Body of pancreas (tissue), 4 donors: ENCODE measurements around the gene ANKRD33B. TPM values are rescaled to one million over a fixed set of nuclear protein-coding genes. Genes with fewer than 3 reads are reported as not detected.

ENCODE experiments used
- ATAC-seq: fragments of 150-250 bp; one replicate; pipeline ENCODE4 v1.9.1; 2016
- DNase-seq, 4 donors: peaks; one replicate each; pipeline ENCODE4 v3.0.0-alpha.2; 2019
- H3K27ac ChIP-seq, 4 donors: fragments of 200-600 bp; sonication (generic); 1 replicate in 3 of 4; 2 replicates in 1 of 4; pipeline versions ENCODE4 v1.5.1 to v1.6.1; 2016 to 2019; ENCODE audit warnings: mild to moderate bottlenecking in 1 of 4, mixed read lengths in 1 of 4, moderate library complexity in 1 of 4
- H3K27me3 ChIP-seq, 2 donors: fragments of 200-600 bp; sonication (generic); one replicate each; pipeline ENCODE4 v1.6.0; 2016; ENCODE audit warnings: mild to moderate bottlenecking in 1 of 2
- H3K36me3 ChIP-seq, 2 donors: fragments of 200-600 bp; sonication (generic); replicated peaks in 1 of 2; 2 replicates each; pipeline ENCODE4 v1.5.1; 2016; ENCODE audit warnings: low read depth in 2 of 2; ENCODE audit not compliant: insufficient read depth in 1 of 2
- H3K4me1 ChIP-seq: fragments of 200-600 bp; sonication (generic); one replicate; pipeline ENCODE4 v1.6.0; 2016
- H3K4me3 ChIP-seq, 2 donors: fragments of 200-600 bp; sonication (generic); 1 replicate in 1 of 2; 2 replicates in 1 of 2; pipeline ENCODE4 v1.5.1; 2016 to 2019
- H3K9me3 ChIP-seq, 3 donors: fragments of 200-600 bp; sonication (generic); 1 replicate in 2 of 3; 2 replicates in 1 of 3; pipeline ENCODE4 v1.5.1; 2016
- POLR2A ChIP-seq, 3 donors: fragments of 450-650 bp; IDR thresholded peaks; one replicate each; pipeline ENCODE4 v1.6.1; 2016; ENCODE audit warnings: antibody characterized with exemption in 3 of 3, mild to moderate bottlenecking in 2 of 3
- WGBS, 2 donors: methylation state at CpG; one replicate each; pipeline ENCODE4 v1.1.5; 2017; 5-methylcytosine and 5-hydroxymethylcytosine counted together
- intact Hi-C: fragments of 100-400 bp; cut with DNase I; formaldehyde crosslinking; loops from one replicate; pipeline ENCODE4 v1.15.1; 2023
- total RNA-seq, 2 donors: library from RNA; depleted of rRNA; stranded (reverse); fragments of >200 nt; gene quantifications; one replicate each; pipeline ENCODE4 v1.1.0, GENCODE V29; 2016
- TF ChIP-seq, protein P1 (sequence below), 7 experiments: fragments of 450-650 bp in 4 of 7; fragments of 200-600 bp in 3 of 7; sonication (generic) in 3 of 7; IDR thresholded peaks; one replicate each; pipeline ENCODE4 v1.5.1; 2016 to 2019; ENCODE audit warnings: antibody characterized with exemption in 7 of 7

Gene ANKRD33B
- total RNA-seq, 2 donors from 2014 or later, result 2.3 to 3.9 TPM

DNA sequence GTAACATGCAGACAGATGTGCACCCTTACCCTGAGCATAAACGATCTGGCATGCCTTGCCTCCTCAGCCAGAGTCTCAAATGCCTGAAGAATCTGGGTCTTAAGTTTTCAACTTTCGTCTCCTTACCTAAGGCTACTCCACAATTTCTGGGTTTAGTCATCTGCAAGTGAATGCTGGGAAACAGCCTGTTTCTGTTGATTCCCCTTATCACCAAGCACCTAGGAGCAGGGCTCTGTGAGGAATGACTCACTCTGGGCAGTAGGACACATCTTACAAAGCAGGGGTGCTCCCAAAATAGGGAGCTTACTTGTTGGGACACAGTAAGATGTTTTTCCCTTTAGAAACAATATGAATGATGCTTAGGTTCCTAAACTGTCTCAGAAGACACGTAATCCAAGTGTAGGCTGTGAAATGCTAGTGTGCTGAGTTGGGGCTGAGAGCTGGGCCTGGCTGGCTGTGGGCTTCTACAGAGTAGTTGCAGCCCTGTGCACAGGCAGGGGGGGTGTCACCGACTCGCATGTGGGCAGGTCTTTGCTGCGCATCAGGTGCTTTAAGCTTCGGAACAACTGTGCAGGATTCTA is 139.1 kb downstream of the ANKRD33B start:
- ATAC-seq, result peak; percentile 64
- Histone ChIP-seq H3K4me1 (peaks cover 91% of the 10 kb centered on the region), H3K9me3 (no peaks in the 10 kb centered on the region), H3K36me3 (no peaks in the 10 kb centered on the region), H3K4me3 (no peak overlapping the region), H3K27ac (peak overlapping the region; percentile 81 to 90 (median 86)), H3K27me3 (no peaks in the 10 kb centered on the region)
- 27 to 35% methylated on average over 7 of the region's 7 CpGs for WGBS, 2 donors
- DNase-seq, result peak; percentile 47 to 76 (median 62)
- intact Hi-C loops, result loop anchor here (10.0 kb wide), 1 partner anchor 52 kb away; no protein-coding TSS in a partner anchor
- TF ChIP-seq, protein P1, sequence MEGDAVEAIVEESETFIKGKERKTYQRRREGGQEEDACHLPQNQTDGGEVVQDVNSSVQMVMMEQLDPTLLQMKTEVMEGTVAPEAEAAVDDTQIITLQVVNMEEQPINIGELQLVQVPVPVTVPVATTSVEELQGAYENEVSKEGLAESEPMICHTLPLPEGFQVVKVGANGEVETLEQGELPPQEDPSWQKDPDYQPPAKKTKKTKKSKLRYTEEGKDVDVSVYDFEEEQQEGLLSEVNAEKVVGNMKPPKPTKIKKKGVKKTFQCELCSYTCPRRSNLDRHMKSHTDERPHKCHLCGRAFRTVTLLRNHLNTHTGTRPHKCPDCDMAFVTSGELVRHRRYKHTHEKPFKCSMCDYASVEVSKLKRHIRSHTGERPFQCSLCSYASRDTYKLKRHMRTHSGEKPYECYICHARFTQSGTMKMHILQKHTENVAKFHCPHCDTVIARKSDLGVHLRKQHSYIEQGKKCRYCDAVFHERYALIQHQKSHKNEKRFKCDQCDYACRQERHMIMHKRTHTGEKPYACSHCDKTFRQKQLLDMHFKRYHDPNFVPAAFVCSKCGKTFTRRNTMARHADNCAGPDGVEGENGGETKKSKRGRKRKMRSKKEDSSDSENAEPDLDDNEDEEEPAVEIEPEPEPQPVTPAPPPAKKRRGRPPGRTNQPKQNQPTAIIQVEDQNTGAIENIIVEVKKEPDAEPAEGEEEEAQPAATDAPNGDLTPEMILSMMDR (IDR thresholded peaks at IDR 0.05), result no peak
- TF ChIP-seq POLR2A (IDR thresholded peaks at IDR 0.05), result no peak

DNA sequence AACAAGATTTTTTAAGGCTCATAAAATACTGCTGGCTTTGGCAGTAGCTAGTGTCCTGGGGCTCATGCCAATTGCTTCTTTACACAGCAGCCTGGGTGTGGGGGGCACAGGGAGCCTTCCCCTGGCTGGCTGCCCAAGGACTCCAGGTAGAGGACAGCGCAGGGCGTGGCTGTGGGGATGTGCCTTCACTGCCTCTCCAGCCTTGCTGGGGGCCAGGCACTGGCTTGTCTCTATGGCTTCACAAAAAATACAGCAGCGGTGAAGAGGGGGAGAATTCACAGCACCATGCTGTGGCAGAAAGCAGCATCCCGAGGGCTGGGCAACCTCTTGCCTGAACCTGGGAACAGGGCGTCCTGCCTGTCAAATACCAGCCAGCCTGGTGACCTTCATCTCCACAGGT is 139.8 kb downstream of the ANKRD33B start:
- peaks cover 85% of the 10 kb centered on the region for H3K4me1 ChIP-seq
- H3K27ac ChIP-seq, result peak overlapping the region; percentile 81 to 90 (median 86)
- H3K36me3 ChIP-seq, result no peaks in the 10 kb centered on the region
- no peaks in the 10 kb centered on the region for H3K27me3 ChIP-seq
- WGBS, 2 donors, result 14 to 28% methylated on average over 5 of the region's 5 CpGs
- intact Hi-C loops, result loop anchor here (10.0 kb wide), 1 partner anchor 51 kb away; no protein-coding TSS in a partner anchor
- no peak overlapping the region for H3K4me3 ChIP-seq
- no peaks in the 10 kb centered on the region for H3K9me3 ChIP-seq
- TF ChIP-seq, protein P1 (IDR thresholded peaks at IDR 0.05), result peak in 3 of 7 experiments; percentile 5 to 20 (median 11)
- peak in 1 of 3 donors; percentile 6 for TF ChIP-seq POLR2A (IDR thresholded peaks at IDR 0.05)
- ATAC-seq (peak; percentile 63), DNase-seq (peak; percentile 73 to 87 (median 84))

DNA sequence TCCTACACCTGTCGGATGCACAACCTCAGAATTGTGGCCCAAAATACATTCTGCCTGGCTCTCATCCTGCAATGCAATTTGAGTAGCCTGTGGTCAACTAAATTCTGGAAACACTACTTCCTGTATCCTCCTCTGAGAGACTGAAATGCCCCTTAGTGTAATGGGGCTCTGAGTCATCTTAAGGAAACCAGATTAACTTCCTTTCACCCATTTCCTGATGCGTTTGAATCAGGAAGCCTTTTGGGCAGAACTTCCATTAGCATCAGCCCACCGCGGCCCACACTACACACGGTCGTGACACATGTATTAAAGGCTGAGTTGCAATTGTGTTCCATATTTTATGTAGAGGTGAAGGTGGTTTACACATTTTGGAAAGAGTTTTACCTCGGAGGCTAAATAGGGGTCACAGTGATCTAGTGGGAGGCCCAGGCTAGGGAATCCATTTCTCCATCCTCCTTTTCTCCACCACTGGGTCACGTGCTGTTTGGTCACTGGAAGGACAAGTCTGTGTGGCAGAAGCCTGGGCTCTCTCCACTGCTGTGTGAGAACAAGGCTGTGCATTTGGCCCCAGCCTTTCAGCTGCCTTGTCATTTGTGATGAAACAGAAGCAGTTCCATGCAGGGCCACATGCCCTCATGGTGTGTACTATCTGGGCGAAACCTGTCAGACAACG is 141.2 kb downstream of the ANKRD33B start:
- Histone ChIP-seq H3K9me3 (no peaks in the 10 kb centered on the region), H3K4me1 (peaks cover 80% of the 10 kb centered on the region), H3K27ac (peak overlapping the region; percentile 81 to 90 (median 86)), H3K27me3 (no peaks in the 10 kb centered on the region), H3K36me3 (no peaks in the 10 kb centered on the region), H3K4me3 (no peak overlapping the region)
- TF ChIP-seq POLR2A (IDR thresholded peaks at IDR 0.05), result no peak
- TF ChIP-seq, protein P1 (IDR thresholded peaks at IDR 0.05), result peak in 1 of 7 experiments; percentile 4
- ATAC-seq (no peak), DNase-seq (no peak)
- intact Hi-C loops, result loop anchor here (10.0 kb wide), 1 partner anchor 50 kb away; no protein-coding TSS in a partner anchor
- WGBS, 2 donors, result 64 to 65% methylated on average over 10 of the region's 10 CpGs

DNA sequence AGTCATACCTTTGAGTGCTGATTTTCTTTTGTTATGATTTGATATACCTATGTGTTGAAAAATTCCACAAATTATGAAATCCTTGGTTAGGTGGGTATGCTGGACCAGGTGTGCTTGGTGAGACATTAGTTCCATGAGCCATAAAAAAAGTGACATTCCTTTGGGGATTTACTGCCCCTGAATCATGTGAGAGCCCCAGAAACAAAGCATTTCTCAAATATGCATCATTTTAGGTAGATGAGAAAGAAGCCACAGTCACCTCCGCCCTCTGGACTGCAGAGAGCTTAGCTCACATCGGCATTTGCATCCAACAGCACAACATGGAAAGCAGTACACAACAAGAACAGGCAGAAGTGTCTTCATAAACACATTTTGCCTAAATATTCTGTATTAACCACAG is 141.9 kb downstream of the ANKRD33B start:
- Histone ChIP-seq H3K27ac (peak overlapping the region in 3 of 4 donors; percentile 83 to 90 (median 88)), H3K36me3 (no peaks in the 10 kb centered on the region), H3K9me3 (no peaks in the 10 kb centered on the region), H3K4me1 (peaks cover 80% of the 10 kb centered on the region), H3K4me3 (no peak overlapping the region), H3K27me3 (no peaks in the 10 kb centered on the region)
- no peak for ATAC-seq
- DNase-seq, result no peak
- WGBS, 2 donors, result 75 to 81% methylated on average over 2 of the region's 2 CpGs
- no peak for TF ChIP-seq POLR2A (IDR thresholded peaks at IDR 0.05)
- TF ChIP-seq, protein P1 (IDR thresholded peaks at IDR 0.05), result no peak
- intact Hi-C loops, result loop anchor here (10.0 kb wide), 1 partner anchor 49 kb away; no protein-coding TSS in a partner anchor
